ENCODE data around the gene SPTB.

Gene SPTB

GRCh38 chr14:64736271-64737169 lies 143.2 kb downstream of the SPTB start:
- TF ChIP-seq CTCF (IDR thresholded peaks at IDR 0.05) (0 out of 2 replicates have a peak, but pooled peaks have one; percentile 6), ZFX (IDR thresholded peaks at IDR 0.05; ENCODE audit: borderline replicate concordance) (no peak)
- H3K27ac ChIP-seq: peak overlapping the region; percentile 13; the same call in 1 of the 2 replicates

GRCh38 chr14:64734990-64735389 lies 144.7 kb downstream of the SPTB start:
- no peak for TF ChIP-seq CTCF (IDR thresholded peaks at IDR 0.05)
- TF ChIP-seq ZFX (IDR thresholded peaks at IDR 0.05; ENCODE audit: borderline replicate concordance): no peak
- 0 out of 2 replicates have a peak overlapping the region, but pooled peaks have one; percentile 13 for H3K27ac ChIP-seq

GRCh38 chr14:64733899-64734298 lies 145.8 kb downstream of the SPTB start:
- no peak overlapping the region for H3K27ac ChIP-seq
- no peak for TF ChIP-seq CTCF (IDR thresholded peaks at IDR 0.05)
- no peak for TF ChIP-seq ZFX (IDR thresholded peaks at IDR 0.05; ENCODE audit: borderline replicate concordance)

- H3K27ac ChIP-seq: no peak overlapping the region
- no peak for TF ChIP-seq ZFX (IDR thresholded peaks at IDR 0.05; ENCODE audit: borderline replicate concordance)
These were observed 146.4 kb downstream of the SPTB start for GRCh38 chr14:64733321-64733720.

GRCh38 chr14:64732536-64733120 lies 147.1 kb downstream of the SPTB start:
- no peak overlapping the region for H3K27ac ChIP-seq

GRCh38 chr14:64732066-64732465 lies 147.6 kb downstream of the SPTB start:
- no peak overlapping the region for H3K27ac ChIP-seq
- no peak for TF ChIP-seq CTCF (IDR thresholded peaks at IDR 0.05)
- no peak for TF ChIP-seq ZFX (IDR thresholded peaks at IDR 0.05; ENCODE audit: borderline replicate concordance)

More at GRCh38 chr14:64732536-64733120, 147.1 kb downstream of the SPTB start:
- no peak for TF ChIP-seq ZFX (IDR thresholded peaks at IDR 0.05; ENCODE audit: borderline replicate concordance)
- TF ChIP-seq CTCF (IDR thresholded peaks at IDR 0.05): no peak

- TF ChIP-seq ZFX (IDR thresholded peaks at IDR 0.05; ENCODE audit: borderline replicate concordance) (no peak), CTCF (IDR thresholded peaks at IDR 0.05) (no peak)
- H3K27ac ChIP-seq: no peak overlapping the region
These were observed 148.5 kb downstream of the SPTB start for GRCh38 chr14:64731141-64731581.
